ENCODE results near the gene CFAP99. TPM values are rescaled to one million over a fixed set of nuclear protein-coding genes. Genes with fewer than 3 reads are reported as not detected.

CFAP99 gene
- total and polyA plus RNA-seq, 9 of the 15 experiments (the other 6 are each of a cell fraction or from before 2014, with no cell fraction given) = 0.07 to 0.18 (median 0.09) TPM; not detected in 6

GRCh38 chr4:2462218-2462991, 43.6 kb downstream of the CFAP99 start (continued):
- no peak for TF ChIP-seq MLLT1 (IDR thresholded peaks at IDR 0.05)
- peak; percentile 44; the same call in 1 of the 2 replicates for TF ChIP-seq ZNF740 (CRISPR knock-in tag; IDR thresholded peaks at IDR 0.05)
- TF ChIP-seq ZNF740 (tag; IDR thresholded peaks at IDR 0.05) = no peak
- TF ChIP-seq SMAD3 (CRISPR knock-in tag; conservative IDR thresholded peaks at IDR 0.05) = no peak
- TF ChIP-seq CHD4 (IDR thresholded peaks at IDR 0.05; ENCODE audit: insufficient read depth, insufficient replicate concordance, low read depth, low read length, poor library complexity, severe bottlenecking) = no peak
- TF ChIP-seq DMBX1 (CRISPR knock-in tag; IDR thresholded peaks at IDR 0.05; ENCODE audit: borderline replicate concordance) = no peak
- TF ChIP-seq ZBTB5 (IDR thresholded peaks at IDR 0.05) = no peak
- no peak for TF ChIP-seq ZNF347 (CRISPR knock-in tag; IDR thresholded peaks at IDR 0.05; ENCODE audit: low read depth)
- peak; percentile 67; the same call in 1 of the 2 replicates for TF ChIP-seq GATAD2B (IDR thresholded peaks at IDR 0.05; ENCODE audit: borderline replicate concordance)
- TF ChIP-seq, protein P1, sequence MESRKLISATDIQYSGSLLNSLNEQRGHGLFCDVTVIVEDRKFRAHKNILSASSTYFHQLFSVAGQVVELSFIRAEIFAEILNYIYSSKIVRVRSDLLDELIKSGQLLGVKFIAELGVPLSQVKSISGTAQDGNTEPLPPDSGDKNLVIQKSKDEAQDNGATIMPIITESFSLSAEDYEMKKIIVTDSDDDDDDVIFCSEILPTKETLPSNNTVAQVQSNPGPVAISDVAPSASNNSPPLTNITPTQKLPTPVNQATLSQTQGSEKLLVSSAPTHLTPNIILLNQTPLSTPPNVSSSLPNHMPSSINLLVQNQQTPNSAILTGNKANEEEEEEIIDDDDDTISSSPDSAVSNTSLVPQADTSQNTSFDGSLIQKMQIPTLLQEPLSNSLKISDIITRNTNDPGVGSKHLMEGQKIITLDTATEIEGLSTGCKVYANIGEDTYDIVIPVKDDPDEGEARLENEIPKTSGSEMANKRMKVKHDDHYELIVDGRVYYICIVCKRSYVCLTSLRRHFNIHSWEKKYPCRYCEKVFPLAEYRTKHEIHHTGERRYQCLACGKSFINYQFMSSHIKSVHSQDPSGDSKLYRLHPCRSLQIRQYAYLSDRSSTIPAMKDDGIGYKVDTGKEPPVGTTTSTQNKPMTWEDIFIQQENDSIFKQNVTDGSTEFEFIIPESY (CRISPR knock-in tag; IDR thresholded peaks at IDR 0.05) = peak; percentile 60; the same call in 1 of the 2 replicates
- TF ChIP-seq CSDE1 (IDR thresholded peaks at IDR 0.05) = no peak
- TF ChIP-seq CEBPB (tag; IDR thresholded peaks at IDR 0.05) = no peak

Measured in K562 (cell line).